ENCODE measurements around the gene ATP13A4. TPM values are rescaled to one million over a fixed set of nuclear protein-coding genes. Genes with fewer than 3 reads are reported as not detected.

Gene ATP13A4
- total RNA-seq, 1 donor from 2014 or later, result 1.0 TPM

DNA sequence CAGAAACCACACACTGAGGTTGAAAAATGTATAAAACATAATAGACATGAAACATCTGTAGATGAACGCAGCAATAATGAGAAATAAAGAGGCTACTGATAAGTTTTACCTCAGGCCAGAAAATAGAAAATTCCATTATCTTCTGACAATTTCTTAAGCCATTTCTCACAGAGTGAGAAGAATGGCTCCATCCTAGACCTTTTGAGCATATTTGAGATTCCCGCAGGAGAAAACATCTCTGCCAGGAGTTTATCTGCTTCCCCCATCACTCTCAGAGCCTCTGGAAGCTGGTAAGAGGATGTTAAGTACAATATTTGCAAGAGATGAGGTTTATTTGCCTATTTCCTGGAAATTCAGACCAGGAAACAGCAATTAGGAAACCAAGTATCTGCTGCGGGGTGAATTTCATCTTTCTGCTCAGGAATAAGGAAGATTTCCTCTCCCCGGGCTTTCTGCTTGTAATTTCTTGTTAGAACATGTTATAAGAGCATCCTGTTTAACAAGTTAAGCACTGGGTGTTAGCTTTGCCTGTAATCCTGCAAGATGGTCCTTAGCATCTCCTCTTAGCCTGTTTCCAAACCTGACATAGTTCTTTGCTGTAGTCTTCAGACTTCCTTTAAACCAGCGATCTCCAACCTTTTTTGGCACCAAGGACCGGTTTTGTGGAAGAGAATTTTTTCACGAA lies 54.8 kb downstream of the ATP13A4 start:
- intact Hi-C loops (cut with micrococcal nuclease), result no loop called here

DNA sequence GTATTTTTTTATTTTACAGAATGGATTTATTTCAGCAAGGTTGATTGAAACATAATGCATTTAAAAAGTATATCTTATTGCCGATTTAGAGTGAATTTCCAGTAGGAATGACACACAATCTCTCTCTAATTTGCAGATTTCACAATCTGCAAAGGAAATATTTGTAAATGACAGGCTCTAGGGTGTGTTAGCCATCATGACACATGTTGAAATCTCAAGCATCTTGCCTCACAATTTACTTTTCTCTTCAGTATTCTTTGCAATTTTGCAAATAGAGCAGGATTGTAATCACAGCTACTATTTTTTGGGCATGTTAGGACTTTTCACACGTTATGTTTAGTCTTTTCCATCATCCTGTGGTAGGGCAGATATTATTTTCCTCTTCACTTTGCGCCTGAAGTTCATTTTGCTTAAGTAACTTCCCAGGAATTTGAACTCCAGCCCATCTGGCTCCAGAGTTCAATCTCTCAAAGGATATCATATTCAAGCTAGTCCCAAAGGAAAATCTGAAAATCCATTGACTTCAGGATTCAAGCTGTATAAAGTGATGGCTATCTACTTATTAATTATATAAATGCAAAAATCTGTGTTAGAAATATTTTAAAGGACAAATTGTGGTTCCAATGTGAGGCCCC lies 55.4 kb downstream of the ATP13A4 start:
- intact Hi-C loops (cut with micrococcal nuclease), result no loop called here

DNA sequence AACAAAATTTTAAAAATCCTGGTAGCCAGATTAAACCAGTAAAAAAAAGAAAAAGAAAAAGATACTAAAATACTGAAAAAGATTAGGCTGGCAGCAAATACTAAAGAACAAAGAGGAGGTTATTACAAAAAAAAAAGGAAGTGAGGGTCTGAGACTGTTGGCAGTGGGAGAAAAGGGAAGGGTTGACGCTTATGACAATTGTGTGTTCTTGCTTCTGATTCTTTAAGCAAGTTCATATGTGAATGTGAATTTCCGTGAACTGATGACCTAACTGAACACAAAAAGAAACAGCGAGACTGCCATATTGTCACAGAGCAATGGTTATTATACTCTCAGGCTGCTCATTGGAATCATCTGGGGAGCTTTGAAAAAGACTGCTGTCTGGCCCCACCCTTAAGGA lies 56.5 kb downstream of the ATP13A4 start:
- intact Hi-C loops (cut with micrococcal nuclease), result no loop called here

DNA sequence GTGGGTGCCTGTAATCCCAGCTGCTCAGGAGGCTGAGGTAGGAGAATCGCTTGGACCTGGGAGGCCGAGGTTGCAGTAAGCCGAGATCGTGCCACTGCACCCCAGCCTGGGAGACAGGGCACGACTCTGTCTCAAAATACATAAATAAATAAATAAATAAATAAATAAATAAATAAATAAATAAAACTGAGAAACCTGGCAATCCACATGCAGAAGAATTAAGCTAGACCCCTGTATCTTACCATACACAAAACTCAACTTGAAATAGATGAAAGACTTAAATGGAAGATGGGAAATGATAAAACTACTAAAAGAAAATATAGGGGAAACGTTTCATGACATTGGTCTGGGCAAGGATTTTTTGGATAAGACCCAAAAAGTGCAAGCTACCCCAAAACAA lies 58.0 kb downstream of the ATP13A4 start:
- intact Hi-C loops (cut with micrococcal nuclease), result no loop called here

DNA sequence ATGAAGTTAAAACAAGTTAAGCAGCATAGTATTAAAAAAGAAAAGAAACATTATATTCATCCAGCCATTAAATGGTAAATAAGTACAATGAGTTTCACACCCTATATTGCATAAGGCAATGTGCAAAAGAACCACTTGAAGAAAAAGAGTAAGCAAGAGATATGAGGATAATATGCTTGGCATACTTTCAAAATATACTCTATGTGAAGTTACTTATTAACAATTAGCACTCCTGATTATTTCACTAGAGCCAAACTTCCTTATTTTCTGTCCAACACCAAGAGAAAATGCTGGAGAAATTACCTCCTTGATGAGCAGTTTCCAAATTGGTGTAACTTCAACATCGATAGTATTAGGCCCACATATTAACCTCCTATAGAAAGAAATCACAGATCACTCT lies 63.7 kb downstream of the ATP13A4 start:
- intact Hi-C loops (cut with micrococcal nuclease), result no loop called here

DNA sequence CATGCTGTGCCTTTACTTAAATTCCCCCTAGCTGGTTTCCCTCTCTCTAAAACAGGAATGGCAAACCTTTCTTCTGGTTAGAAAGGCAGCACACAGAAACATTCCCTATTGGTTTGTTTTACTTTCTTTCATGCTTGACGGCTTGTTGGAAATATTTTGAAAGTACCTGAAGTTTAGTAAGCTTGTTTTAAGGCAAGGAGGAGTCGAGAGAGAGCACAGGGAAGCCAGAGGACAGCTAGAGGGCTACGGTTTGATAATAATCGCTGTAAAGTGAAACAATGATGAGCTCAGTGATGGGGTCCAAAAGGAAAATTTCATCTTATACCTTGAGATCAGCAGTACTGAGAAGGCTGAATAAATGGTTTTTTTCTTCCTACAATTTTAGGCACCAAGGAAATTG lies 64.1 kb downstream of the ATP13A4 start:
- intact Hi-C loops (cut with micrococcal nuclease), result no loop called here

DNA sequence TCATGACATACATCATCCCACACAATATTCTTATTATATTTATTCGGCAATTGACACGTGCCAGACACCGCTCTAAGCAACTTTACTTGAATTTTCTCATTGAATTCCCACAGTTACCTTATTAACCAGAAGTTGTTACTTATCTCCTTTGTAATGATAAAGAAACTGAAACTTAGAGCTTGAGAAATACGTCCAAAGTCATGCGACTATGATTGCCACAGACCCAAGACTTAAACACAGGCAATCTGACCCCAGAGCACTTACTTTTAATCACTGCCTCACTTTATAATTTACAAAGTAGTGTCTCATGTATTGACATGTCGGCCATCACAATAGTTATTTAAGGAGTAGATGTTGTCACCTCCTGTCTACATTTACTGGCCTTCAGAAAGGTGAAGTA lies 64.7 kb downstream of the ATP13A4 start:
- intact Hi-C loops (cut with micrococcal nuclease), result no loop called here

DNA sequence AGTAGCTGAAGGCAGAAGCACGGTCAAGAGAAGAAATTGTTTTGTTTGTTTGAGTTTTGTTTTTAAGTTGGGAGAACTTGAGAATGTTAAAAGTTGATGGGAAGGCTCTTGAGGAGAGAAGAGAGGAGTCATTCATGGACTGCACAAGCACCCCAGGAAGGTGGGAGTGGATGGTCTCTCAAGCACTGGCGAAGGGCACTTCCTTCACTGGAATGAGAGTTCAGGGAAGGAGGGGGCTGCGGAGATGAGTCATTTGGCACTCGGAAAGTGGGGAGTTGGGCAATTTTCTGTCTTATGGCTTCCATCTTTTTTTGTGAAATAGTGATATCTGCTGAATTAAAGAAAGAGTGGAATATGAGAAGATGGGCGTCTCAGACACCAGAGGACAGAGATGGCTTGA lies 66.0 kb downstream of the ATP13A4 start:
- intact Hi-C loops (cut with micrococcal nuclease), result no loop called here

DNA sequence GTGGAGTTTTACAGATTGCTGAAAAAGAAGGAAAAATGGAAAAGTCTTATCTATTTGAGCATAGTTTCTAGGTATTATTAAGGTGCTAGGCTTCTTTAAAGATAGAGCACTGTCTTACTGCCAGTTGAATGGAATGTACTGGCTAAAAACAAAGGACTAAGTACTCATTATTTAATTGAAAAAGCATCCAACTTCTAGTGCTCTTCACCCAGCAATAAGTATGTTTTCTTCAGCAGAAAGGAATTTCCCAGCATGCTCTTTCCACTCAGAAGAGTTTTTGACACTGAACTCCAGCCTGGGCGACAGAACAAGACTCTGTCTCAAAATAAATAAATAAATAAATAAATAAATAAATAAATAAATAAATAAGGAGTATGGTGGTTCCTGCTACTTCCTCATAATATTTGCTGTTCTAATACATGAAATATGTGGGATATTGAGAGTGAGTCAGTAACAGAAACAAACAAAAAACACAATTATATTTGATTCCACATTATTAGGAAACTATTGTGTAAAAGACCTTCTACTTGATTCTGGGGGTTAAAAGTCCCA lies 70.6 kb downstream of the ATP13A4 start:
- intact Hi-C loops (cut with micrococcal nuclease), result no loop called here

DNA sequence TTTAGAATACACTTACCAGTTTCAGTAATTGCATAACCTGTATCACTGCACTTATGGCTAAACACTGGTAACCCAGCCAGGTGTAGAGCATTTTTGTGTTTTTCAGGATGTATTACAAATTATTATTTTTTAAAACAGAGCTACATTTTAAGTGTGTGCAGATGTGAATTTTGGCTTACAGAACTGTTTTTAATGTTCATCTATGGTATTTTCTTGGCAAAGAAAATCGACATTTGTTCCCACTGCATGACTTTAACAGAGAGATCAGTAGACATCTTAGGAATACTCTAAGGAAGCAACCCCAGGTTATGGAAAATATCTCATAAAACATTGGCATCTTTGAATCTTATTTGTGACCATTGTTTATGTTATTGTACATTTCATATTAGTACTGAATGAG lies 73.3 kb downstream of the ATP13A4 start:
- intact Hi-C loops (cut with micrococcal nuclease), result no loop called here

DNA sequence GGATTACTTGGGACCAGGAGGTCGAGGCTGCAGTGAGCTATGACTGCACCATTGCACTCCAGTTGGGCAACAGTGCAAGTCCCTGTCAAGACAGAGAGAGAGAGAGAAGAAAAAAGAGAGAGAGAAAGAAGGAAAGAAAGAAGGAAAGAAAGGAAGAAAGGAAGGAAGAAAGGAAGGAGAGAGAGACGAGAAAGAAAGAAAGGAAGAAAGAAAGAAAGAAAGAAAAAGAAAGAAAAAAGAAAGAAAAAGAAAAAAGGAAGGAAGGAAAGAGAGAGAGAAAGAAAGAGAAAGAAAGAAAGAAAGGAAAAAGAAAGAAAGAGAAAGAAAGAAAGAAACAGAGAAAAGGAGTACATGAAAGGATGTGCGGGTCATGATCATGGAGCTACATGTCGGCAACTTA lies 80.2 kb downstream of the ATP13A4 start:
- intact Hi-C loops (cut with micrococcal nuclease), result no loop called here

DNA sequence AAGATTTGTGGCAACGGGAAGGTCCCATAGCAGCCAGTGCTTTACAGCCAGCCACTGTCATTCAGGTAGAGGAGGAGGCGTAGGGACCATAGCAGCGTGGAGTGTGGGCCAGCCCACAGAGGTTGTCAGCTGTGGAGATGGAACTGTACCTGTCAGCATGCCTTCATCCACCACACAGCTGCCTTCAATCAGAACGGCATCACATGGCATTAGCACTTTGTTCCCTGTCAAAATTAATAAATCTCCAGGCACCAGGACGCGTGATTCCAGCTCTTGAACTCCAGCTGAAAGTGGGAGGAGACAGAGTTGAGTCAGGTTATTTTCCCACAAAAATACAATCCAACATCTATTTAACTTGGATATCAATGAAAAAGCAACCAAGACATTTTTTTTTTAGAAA lies 84.0 kb downstream of the ATP13A4 start:
- intact Hi-C loops (cut with micrococcal nuclease), result no loop called here

DNA sequence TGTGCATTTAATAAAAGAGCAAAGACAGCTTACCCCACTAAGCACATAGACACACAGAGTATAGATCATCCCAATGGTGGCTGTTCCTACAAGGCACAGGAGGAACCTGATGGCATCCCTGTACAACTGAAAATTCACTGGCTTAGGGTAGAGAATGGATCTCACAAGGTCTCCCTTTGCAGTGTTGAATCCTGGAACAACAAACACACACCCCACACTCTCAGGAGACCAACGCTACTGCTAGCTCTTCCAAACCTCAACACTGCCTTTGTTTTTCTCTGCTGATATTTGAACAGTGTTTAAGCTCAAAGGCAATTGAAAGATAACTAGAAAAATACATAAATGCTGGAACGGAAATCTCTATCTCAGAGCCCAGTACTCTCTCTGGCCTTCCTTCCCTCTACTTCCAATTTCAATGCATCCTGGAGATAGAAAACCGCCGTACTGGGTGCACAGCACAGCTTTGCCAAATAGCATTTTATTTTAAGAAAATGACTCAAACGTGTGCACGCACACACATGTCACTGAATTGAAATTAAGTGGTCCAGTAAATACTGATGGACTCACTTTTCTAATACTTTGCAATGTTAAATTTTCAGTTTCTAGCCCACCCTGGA lies 88.6 kb downstream of the ATP13A4 start:
- intact Hi-C loops (cut with micrococcal nuclease), result loop anchor here (10.0 kb wide), 1 partner anchor 651 kb away; no protein-coding TSS in a partner anchor

DNA sequence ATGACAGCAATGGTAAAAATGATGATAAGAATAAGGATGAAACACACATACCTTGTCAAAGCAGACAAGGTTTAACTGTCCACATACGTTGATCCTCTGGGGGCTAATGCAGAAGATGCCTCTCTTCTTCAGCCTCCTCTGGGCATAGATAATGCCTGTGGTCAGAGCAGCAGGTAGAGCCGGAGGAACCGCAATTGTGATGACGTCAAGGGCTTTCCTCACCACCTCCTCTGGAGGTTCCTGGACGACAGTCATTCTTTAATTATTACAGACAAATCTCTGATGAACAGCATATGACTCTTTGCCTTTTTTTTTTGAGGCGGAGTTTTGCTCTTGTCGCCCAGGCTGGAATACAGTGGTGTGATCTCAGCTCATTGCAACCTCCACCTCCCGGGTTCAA lies 89.8 kb downstream of the ATP13A4 start:
- intact Hi-C loops (cut with micrococcal nuclease), result loop anchor here (5.0 to 10.0 kb wide), 2 partner anchors 650 to 998 kb away; no protein-coding TSS in a partner anchor

DNA sequence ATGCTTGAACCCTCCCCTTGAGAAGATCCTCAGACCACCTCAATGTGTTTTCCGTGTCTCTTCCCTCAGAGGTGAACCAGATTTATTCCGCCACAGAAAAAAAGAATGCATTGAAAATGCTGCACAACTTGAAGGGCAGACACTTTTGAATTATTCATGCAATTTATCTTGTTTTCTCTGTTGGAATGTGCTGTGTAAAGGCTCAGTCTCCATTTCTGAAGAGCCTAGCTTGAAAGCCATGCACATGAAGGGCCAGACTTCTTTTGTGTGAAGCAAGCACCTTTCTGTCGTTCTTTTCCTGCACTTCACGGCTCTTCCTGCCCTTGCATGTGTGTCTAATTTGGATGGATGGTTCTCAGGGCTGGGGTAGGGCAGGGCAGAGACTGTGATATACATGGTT lies 97.2 kb downstream of the ATP13A4 start:
- intact Hi-C loops (cut with micrococcal nuclease), result no loop called here

DNA sequence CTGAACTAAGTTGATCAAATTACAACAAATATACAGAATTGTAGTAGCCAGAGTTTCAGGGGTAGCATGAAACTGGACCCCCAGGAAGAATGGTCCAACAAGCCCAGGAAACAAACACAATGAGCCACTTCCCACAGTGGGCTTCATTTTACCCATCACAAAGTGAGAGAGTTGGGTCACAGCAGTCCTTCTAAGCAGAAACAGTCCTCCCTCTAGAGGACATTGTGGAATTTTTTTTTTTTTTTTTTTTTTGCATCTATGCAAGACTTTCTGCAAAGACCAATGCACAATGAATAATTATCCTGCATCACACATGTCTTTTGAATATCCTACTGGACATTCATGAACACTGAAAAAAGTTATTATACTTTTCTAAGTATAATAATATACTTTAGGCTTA lies 102.4 kb downstream of the ATP13A4 start:
- intact Hi-C loops (cut with micrococcal nuclease), result no loop called here

DNA sequence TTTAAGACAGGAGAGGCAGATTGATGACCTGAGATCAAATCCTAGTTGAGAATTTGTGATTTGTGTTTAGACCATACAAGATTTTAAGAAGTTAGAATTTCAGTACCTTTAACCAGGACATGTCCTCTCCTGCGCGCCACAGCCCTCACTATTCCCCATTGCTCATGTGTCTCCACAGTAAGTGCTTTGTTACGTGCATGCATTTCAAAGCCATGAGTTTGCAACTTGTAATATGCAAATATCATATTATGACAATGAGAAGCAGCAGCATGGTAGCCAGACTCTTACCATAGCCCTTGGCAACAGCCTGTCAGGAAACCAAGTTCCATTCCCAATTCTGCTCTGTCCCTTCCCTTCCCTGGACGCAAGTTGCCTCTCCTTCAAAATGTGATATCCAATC lies 102.8 kb downstream of the ATP13A4 start:
- intact Hi-C loops (cut with micrococcal nuclease), result no loop called here

DNA sequence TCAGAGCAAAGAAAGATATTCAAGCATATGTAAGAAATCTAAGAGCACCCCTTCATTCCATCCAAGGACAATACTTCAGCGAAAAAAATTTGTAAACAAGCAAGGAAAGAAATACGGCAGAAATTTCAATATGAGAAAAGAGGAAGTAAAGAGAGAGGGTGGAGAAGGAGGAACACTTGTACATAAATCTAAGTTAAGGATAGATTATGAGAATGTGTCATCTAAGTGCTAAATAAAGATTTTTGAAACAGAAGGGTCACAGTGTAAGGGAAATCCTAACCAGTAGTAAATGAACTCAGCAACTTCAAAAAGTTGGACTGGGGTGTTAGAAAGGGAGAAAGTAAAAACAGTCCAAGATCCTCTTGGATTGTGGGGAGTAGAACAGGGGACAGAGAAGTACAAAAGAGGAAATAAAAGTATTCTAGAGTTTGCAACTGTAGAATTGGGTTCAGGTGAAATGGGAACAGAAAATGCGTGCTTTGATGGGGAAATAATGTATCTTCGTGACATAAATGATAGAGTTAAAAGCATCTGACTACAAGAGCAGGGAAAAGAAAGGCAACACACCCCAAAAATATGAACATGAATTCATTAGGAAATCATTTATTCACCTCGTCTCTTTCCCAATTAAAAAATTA lies 107.6 kb downstream of the ATP13A4 start:
- intact Hi-C loops (cut with micrococcal nuclease), result no loop called here

DNA sequence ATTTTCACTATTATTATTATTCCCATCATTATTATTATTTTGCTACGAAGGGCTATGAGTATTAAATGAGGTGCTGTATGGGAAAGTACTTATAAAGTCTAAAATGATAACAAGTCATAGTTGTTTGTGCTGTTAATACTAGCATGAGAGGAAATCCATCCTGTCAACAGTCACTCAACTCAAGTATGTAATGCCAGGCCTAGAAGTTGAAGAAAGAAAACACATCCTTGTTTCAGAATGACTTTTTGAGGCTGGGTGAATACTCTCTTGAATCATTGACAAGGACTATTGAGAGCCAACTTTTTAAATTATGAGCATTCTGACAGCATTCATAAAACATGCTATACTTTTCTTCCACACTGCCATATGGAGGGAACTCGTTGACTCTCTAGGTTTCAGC lies 115.3 kb downstream of the ATP13A4 start:
- intact Hi-C loops (cut with micrococcal nuclease), result no loop called here

DNA sequence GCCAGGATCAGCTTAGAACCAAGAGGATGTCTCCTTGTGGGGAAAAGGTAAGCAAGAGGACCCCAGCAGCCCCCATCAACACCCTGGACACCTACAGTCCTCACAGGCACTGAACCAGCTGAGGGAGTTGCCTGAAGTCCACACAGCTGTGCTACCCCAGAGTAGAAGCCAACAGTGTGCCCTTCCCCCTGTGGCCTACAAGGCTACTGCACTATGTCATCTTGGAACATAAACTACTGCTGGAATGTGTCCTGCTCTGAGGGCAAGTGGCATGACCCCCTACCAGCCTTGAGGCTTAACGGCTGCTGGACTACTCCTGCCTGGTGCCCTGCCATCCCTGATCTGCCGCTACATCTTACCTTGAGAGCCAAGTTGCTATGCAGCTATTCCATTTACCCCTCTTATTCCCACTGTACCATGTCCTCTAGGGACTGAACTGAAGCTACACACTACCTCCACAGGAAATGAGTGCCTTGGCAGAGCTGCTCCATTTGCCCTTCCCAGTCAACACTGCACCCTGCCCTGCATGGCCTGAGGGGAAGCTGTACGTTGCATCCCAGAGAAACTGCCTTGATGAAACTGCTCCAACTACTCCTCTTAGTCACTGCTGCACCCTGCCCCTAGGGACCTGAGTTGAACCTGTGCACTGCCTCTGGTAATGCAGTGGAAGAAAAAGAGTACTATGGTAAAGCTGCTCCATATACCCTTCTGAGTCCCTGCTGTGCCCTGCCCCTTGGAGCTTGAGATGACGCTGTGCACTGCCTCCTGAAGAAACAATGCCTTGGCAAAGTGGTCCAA lies 135.9 kb downstream of the ATP13A4 start:
- intact Hi-C loops (cut with micrococcal nuclease), result no loop called here

DNA sequence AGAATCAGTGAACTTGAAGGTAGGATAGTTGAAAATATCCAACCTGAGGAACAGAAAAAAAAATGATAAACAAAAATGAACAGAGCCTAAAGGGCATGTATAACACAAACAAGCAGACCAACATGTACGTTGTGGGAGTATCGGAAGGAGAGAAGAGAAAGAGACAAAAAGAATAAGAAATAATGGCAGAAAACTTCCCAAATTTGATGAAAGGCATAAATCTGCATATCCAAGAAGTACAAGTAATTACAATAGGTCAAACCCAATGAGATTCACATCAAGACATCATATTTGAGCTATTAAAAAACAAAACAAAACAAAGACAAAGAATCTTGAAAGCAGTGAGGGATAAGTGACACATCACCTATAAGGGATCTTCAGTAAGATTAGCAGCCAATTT lies 138.1 kb downstream of the ATP13A4 start:
- intact Hi-C loops (cut with micrococcal nuclease), result no loop called here

Data from T-helper 1 cell treated with Interleukin-12 subunit alpha and Interleukin-12 subunit beta and Interleukin-4 antibody, amounts not matched to agents 30 ng/mL and 1 ng/mL, for 36 hours (primary cell).